Stimulated activated CD8-positive, alpha-beta memory T cell treated with anti-CD3 and anti-CD28 coated beads, Interleukin-12 subunit alpha, Interleukin-12 subunit beta, amount 100 ng/mL, for 24 hours (primary cell): ENCODE data around the gene NPAS1.
"Not testable (repeated sequence)": the region's sequence is repeated elsewhere in the genome, so short reads cannot be mapped to it uniquely, and the experiment has no call there.

ENCODE experiments used
- DNase-seq: peaks from one replicate; pipeline ENCODE4 v3.0.0-alpha.2; 2020; ENCODE audit errors: extremely low read depth

Gene NPAS1

DNA sequence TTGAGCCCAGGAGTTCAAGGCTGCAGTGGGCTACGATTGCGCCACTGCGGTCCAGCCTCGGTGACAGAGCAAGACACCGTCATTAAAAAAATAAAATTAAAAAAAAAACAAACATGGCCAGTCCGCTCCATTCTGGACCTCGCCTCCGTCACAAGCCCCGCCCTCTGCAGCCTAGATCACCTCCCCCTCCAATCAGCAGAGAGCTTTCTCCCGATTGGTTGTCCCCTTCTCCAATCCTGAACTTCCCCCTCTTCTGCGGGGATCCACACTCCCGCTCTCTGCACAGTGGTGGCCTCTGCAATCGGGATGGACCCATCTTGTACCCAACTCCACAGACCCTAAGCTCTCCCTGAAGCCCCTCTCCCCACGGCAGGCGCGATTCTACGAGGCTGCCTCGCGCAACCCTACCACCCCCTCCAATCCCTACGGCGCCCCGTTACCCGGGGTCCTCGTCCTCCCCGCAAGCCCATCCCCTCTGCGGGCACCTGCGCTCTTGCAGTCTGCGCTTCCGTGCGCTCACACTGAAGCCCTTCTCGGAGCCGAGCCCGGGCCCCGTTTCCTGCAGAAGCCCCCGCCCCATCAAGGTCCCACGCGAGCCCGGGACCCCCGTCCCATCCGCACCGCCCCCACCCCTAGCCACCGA, 28.2 kb downstream of the NPAS1 start:
- DNase-seq: peak; percentile 52

DNA sequence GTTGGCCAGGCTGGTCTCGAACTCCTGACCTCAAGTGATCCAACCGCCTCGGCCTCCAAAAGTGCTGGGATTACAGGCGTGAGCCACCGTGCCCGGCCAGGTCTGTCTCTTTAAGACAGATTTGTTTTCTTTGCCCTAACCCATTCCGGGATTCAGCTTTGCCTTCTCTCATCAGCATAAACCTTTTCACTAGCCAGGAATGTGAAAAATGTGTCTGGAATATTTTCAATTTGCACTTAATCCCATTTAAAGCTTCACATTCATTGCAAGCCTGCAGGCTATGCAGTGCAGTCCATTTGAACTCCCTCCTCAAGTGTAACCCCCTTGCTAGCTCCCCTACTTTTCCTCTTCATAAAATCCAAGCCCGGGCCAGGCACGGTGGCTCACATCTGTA, 29.7 kb downstream of the NPAS1 start:
- DNase-seq: no peak

DNA sequence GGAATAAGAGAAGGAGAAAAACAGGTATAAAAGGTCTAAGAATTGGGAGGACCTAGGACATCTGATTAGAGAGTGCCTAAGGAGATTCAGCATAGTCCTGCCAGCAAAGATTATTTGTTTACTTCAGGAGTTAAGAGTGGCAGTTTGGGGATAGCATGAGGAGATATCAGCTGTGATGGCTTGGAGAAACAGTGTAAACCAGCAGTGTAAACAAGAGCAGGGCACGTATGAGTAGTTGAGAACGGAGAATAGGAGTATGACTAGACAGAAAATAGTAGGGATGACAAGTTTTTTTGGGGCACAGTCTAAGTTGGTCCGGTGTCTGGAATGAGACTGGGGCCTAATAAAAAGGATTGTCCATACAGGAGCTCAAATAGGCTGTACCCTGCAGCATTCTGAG, 30.9 kb downstream of the NPAS1 start:
- DNase-seq: not testable (repeated sequence)

DNA sequence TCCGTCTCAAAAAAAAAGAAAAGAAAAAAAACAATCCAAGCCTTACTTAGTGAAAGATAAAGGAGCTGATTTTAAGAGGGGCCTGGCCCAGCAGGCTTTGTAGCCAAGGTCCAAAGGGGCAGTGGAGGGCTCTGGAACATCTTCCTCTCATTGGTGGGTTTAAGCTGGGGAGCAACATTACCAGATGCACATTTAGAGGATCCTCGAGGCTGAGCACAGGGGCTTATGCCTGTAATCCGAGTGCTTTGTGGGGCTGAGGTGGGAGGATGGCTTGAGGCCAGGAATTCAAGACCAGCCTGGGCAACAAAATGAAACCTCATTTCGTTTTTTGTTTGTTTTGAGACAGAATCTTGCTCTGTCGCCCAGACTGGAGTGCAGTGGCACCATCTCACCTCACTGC, 36.8 kb downstream of the NPAS1 start:
- DNase-seq: no peak

DNA sequence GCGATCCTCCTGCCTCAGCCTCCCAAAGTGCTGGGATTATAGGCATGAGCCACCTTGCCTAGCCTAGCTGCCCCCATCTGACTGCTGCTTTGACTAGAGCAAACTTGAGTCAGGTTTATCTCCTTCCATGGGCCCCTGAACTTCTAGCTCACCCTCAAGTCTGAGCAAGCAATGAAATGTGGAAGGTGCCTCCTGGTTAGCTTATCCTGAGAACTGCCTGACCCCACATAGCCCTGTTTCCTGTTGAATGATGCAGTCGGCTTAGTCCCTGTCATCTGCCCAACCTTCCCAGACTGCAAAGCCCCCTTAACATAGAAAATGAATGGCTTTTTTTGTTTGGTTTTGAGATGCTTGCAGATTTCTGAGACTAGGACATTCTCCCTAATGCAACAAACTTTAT, 37.7 kb downstream of the NPAS1 start:
- DNase-seq: no peak

DNA sequence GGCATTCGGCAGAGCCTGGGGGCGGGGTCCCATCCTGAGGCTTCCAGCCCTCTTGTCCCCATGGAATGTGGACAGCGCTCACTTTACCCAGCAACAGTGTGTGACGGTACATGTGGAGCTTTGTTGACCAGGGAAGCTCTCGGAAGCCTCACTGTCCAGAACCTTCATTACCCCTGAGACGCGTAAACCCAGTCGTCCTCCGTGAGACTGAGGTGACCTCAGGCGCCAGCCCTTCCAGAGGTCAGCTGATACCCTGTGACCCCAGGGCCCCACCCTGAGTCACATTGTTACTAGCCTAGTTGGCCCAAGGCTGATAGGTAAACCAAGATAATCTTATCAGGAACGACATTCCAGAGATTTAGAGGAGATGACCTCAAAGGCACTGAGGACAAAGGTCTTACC, 39.0 kb downstream of the NPAS1 start:
- DNase-seq: no peak

DNA sequence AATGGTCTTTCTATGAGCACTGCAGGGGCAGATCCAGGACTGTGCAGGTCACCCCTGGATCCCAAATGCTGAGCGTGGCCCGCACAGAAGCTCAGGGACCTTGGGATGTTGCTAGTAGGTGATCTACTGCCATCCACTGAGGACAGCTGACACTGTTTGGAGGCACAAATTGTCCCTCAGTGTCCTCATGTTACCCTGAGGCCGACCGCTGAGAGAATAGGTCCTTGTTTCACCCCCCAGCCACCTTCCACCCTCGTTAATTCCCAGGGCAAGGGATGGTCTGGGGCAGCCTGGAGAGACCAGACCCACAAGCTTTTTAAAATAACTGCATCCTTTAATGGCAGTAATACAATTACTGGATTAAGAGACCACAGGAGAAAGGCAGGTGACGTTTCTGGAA, 44.2 kb downstream of the NPAS1 start:
- no peak for DNase-seq

DNA sequence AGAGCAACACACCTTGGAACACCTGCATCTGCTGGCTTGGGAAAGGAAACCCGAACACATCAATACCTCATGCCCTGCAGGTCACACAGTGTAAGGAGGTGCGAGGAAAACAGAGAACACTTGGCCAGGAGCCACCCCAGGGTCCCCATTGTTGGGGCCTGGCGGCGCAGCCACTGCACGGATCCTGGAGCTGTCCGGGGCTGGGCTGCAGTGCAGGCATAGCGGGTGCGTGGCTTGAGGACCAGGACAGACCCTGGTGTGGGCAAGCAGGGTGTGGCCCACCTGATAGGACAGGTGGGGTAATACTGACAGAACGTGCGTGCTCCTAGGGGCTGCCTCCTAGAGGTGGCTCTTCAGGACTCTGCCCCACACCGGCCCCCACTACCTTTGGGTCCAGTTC, 45.6 kb downstream of the NPAS1 start:
- no peak for DNase-seq

DNA sequence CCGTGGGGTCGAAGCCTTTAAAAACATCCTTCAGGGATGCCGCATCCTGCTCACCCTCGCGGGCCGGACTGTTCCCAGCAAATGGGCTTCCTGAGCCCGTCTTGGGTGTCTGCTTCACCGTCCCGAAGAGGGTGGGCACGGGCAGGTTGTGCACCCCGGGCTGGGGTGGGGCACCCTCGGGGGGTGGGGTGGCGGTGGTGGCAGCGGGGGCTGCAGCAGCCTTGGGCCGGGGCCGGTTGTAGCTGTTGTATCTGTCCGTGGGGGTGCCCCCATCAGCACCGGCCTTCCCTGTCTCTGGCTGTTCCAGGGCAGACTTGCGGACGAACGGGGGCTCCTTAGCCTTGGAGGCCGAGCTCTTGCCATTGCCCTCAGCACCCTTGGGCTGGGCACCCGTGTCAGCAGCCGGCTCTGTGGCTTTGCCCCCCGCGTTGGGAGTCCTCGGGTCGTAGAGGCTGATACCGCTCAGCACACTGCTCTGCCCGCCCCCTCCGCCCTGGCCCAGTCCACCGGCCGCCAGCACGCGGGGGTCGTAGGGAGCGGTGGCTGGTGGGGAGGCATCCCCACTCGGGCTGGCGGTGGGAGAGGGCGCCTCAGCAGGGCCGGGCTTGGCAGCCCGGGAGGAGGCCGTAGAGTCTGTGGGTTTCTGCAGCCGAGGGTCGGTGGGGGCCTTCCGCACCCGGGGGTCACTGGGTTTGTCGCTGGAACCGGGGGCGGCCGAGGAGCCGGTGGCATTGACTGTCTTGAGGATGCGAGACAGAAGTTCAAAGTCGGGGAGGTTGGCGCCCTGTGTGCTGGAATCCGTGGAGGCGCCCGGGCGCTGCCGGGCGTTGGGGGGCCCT, 47.0 kb downstream of the NPAS1 start:
- no peak for DNase-seq

DNA sequence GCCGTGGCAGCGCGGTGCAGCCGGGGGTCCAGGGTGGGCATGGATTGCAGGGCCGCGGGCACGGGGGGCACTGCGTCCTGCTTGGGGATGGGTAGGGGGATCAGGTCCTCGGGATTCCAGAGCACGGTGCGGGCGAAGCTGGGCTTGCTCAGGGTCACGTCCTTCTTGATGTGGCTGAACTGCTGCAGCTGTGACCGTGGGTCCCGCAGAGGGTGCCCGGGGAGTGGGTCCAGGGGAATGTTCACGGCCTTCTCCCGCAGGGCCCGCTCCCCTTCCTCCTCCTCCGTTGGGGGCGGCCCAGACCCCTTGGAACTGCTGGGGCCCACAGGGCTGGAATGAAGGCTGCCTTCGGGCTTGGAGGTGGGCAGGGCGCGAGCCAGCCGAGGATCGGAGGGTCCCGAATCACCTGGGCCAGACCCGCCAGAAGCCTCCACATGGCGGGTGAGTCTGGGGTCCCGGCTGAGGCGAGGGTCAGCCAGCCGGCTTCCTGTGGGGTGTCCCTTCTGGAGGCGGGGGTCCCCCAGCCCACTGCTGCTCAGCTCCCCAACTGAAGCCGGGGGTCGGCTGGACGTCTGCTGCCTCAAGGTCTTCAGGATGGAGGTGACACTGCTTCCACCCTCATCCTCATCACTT, 47.7 kb downstream of the NPAS1 start:
- DNase-seq: no peak

DNA sequence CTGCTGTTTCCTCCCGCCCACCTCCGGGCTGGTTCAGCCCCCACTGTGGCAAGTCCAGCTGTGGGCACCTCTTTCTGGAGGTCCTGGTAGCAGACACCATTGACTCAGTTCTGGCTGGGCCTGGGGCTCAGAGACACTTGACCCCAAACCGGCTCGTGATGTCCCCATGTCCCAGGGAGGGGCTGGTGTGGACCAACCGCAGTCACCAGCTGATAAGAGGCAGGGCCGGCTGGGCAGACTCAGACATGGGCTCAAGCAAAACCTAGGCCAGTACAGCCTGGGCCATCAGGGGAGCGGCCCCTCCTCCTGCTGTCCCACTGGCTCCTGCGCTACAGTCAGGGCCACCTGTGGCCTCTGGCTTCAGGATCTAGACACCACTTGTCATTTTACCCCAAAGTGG, 48.6 kb downstream of the NPAS1 start:
- DNase-seq: no peak

DNA sequence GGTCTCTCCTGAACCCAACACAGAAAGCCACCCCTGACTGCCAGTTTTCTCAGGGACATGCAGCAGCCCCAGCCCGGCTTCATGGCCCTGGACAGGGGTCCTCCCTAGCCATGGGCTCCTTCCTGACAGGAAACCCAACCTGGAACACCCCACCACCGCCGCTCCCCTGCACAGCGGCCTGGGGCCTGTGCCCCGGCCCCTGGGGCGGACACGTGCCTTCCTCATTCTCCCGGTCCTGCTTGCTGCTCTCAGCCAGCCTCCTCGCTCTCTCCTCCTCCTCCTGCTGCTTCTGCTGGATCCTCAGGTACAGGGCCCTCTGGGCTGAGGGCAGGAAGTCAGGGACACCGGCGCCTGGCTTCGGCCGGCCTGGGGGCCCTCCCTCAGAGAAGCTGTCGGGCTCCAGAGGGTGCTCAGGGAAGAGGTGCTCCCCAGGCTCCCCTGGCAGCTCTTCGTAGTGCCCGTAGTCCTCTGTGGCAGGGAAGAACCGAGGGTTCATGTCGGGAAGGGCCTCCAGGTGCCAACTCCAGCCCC, 49.3 kb downstream of the NPAS1 start:
- DNase-seq: no peak

DNA sequence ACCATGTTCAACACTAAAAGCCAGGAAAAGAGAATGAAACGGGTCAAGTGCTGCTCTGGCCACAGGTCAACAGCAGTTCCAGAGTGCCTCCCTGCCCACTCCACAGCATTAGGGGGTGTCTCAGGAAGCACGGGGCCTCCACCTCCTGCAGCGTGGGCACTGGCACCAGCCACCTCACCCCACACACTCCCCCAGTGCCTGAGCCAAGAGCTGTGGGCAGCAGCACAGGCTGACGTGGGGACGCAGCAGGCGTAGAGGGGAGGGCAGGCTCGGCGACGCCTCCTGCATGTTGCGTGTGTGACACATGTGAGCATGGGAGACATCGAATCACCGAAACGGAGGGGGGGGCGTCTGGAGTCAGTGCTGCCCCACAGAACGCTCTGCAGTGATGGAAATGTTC, 50.2 kb downstream of the NPAS1 start:
- DNase-seq: no peak

DNA sequence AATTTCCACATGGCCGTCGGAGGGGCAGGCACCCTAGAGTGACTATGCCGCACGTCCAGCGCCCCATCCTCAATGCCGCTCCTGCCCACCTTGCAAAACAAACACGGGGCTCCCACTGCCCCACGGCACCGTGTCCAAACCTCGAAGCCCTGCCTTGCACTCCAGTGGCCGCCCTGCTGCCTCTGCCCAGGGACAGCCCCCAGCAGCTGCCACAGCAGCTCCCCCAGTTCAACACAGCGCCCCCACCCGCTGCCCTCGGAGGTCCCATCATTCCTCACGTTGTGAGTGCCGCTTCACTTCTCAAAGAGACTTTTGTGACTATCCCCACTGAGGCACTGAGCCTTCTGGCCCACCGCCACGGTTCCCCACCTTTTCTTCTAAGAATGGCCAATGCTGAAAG, 51.1 kb downstream of the NPAS1 start:
- DNase-seq: no peak

DNA sequence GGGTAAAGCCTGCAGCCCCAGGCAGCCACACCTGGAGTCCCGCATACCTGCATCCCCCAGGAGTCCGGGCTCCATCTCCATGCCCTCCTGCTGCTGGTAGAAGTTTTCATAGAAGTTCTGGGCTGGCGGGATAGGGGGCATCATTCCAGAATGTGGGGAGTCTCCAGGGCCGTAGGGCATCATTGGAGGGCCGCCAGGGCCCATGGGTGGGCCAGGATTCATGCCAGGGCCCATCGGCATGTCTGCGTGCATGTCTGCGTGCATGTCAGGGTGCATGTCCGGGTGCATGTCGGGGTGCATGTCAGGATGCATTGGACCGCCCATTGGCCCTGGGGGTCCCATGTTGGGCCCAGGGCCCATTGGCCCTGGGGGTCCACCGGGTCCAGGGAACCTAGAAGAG, 52.1 kb downstream of the NPAS1 start:
- no peak for DNase-seq

DNA sequence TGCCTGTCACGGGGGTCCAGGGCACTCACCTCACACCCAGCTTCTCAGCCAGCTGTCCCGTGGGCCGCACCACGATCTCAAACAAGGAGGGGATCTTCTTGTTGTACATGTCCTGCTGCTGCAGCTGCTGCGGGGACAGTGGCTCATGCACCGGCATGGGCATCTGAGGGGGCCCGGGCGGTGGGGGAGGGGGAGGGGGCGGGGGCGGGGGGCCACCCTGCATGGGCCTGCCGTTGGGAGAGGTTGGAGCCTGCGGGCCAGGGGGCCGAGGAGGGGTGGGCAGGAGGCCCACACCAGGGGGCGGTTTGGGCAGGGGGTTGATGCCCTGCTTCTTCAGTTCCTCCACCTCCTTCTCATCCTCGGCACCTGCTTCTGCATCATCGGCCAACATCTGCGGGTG, 52.7 kb downstream of the NPAS1 start:
- no peak for DNase-seq

DNA sequence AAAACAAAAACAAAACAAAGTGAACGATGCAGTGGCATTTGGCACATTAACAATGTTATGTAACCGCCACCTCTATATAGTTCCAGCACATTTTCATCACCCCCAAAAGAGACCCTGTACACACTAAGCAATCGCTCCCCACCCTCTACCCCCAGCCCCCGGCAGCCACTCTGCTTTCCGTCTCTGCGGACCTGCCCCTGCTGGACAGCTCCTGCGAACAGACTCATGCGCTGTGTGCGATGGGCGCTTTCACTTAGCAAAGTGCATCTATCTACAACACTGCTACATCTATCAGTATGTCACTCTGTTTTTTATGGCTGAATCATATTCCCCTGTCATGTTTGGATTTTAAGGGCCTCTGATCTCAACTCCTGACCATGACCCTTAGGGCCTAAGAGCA, 53.9 kb downstream of the NPAS1 start:
- no peak for DNase-seq

DNA sequence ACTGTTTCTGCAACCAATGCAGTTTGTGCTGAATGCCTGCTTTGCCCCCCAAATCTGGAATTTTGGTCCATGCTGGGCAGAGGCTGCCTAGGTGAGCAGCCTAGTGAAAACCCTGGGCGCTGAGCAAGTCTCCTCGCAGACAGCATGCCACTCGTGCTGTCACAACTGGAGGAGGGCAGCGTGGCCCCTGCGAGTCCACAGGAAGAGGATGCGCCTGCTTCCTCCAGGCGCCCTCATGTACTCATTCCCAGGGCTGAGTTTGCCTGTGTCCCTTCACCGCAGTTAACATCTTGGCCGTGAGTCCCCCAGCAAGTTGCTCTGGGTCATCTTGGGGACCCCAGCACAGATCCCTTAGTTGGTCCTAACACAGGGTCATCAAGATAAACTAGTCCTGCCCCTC, 55.0 kb downstream of the NPAS1 start:
- DNase-seq: no peak

DNA sequence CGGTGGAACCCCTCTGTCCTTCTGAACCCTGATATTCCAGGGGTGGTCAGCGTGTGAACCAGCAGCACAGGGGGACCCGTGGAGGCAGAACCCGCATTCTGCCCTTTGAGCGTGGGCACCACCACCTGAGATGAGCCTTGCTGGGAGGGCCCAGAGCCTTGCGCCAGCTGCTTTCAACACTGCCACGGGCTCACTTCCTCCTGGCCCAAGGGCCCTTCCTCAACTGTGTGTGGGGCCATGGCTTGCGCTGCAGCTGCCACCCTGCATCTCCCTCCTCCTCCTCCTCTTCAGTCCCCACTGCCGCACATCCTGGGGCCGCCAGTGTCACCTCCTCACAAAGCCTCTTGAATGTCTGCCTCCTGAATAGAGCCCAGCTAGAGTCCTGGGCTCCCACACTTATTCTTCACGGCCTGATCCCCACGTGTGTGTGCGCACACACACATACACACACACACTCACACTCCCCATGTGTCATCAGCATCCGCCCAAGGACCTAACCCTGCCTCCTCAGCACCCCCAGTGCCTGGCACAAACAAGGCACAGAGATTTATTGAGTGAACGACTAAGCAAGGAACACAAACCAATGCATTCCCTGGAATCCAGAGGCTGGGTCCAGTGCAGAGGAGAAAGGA, 55.7 kb downstream of the NPAS1 start:
- no peak for DNase-seq

DNA sequence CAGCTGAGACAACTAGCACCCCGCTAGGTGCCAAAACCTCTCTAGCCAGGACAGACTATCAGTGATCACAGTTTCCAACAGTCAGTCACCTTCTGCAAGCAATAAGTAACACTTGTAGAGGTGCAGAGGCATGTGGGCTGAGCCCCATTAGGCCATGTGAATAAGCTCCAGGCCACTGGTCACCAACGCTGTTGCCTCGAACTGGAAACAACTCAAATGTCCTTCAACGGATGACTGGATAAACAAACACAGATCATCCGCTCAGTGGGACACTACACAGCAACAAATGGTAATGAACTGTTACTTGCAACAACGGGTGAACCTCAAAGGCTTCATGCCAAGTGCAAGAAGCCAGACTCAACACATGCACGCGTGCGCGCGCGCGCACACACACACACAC, 56.3 kb downstream of the NPAS1 start:
- DNase-seq: no peak

DNA sequence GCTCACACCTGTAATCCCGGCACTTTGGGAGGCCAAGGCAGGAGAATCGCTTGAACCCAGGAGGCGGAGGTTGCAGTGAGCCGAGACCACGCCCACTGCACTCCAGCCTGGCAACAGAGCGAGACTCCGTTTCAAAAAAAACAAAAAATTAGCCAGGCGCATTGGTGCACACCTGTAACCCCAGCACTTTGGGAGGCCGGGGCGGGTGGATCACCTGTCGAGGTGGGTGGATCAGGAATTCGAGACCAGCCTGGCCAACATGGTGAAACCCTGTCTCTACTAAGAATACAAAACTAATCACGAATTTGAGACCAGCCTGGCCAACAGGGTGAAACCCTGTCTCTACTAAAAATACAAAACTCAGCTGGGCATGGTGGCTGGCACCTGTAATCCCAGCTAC, 58.7 kb downstream of the NPAS1 start:
- not testable (repeated sequence) for DNase-seq

DNA sequence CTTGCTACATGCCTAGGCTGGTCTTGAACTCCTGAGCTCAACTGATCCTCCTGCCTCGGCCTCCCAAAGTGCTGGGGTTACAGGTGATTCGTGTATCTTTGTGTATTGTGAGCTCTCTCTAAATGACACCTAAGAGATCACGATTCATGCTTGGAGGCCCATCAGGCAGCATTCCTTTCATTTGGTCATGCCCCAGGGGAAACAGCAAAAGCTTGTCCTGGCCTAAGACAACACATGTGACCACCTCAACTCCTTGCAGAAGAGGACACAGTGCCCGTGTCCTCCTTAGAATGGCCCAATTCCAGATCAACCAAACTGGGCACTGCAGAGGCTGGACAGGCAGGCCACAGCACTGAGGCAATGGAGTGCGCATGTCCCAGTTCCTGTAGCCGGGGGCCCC, 61.5 kb downstream of the NPAS1 start:
- no peak for DNase-seq
